Ishikawa (cell line): ENCODE data around the gene PTPRM.

Experiments
- CEBPB ChIP-seq: IDR thresholded peaks from 2 replicates; pipeline ENCODE4 v1.6.1; 2012
- EP300 ChIP-seq: IDR thresholded peaks from 2 replicates; pipeline ENCODE4 v1.6.1; 2012; ENCODE audit warnings: borderline replicate concordance
- MAX ChIP-seq: IDR thresholded peaks from 2 replicates; pipeline ENCODE4 v1.6.1; 2012
- REST ChIP-seq: IDR thresholded peaks from 2 replicates; pipeline ENCODE4 v1.6.1; 2012; ENCODE audit warnings: low read depth, mild to moderate bottlenecking
- TAF1 ChIP-seq: IDR thresholded peaks from 2 replicates; pipeline ENCODE4 v1.6.1; 2012; ENCODE audit warnings: low read depth, mild to moderate bottlenecking
- USF1 ChIP-seq: IDR thresholded peaks from 2 replicates; pipeline ENCODE4 v1.6.1; 2012
- YY1 ChIP-seq: IDR thresholded peaks from 2 replicates; pipeline ENCODE4 v1.6.1; 2012; ENCODE audit warnings: low read depth

GRCh38 chr18:7941533-7941932, 374.4 kb downstream of the PTPRM start:
- no peak for TF ChIP-seq EP300
- no peak for TF ChIP-seq CEBPB
- no peak for TF ChIP-seq YY1
- TF ChIP-seq TAF1: no peak
- no peak for TF ChIP-seq REST
- no peak for TF ChIP-seq USF1
- no peak for TF ChIP-seq MAX
